Measurements from ENCODE around the gene GATA5.
"Not testable (repeated sequence)": the region's sequence is repeated elsewhere in the genome, so short reads cannot be mapped to it uniquely, and the experiment has no call there.

The GATA5 gene

DNA sequence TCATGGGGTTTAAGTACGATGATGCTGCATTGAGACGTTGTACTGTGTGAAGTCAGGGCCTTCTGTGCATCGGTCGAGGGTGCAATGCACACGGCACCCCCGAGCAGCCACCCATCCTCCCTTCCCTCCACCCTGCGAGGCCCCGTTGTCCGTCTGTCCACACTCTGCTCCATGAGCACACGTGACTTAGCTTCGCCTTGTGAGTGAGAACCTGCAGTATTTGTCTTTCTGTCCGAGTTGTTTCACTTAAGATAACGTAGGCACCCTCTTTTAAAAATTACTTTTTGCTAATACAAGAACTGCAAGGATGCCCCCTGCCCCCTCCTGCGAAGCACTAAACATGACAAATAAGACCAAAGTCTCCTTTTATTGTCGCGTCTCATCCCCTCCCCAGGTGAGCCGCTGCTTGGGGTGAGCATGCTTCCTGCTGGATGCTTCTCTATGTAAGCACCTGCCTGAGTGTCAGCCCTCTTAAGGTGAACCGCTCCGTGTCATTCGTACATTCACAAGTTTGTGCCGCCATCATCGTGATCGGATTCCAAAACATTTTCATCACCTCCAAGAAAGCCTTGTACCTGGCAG is 44.8 kb downstream of the GATA5 start:
- DNase-seq (ENCODE audit: low read depth in 2 of 2) = no peak

- DNase-seq (ENCODE audit: low read depth in 2 of 2) = no peak
Observed at GRCh38 chr20:62430311-62430853, 45.4 kb downstream of the GATA5 start.

DNA sequence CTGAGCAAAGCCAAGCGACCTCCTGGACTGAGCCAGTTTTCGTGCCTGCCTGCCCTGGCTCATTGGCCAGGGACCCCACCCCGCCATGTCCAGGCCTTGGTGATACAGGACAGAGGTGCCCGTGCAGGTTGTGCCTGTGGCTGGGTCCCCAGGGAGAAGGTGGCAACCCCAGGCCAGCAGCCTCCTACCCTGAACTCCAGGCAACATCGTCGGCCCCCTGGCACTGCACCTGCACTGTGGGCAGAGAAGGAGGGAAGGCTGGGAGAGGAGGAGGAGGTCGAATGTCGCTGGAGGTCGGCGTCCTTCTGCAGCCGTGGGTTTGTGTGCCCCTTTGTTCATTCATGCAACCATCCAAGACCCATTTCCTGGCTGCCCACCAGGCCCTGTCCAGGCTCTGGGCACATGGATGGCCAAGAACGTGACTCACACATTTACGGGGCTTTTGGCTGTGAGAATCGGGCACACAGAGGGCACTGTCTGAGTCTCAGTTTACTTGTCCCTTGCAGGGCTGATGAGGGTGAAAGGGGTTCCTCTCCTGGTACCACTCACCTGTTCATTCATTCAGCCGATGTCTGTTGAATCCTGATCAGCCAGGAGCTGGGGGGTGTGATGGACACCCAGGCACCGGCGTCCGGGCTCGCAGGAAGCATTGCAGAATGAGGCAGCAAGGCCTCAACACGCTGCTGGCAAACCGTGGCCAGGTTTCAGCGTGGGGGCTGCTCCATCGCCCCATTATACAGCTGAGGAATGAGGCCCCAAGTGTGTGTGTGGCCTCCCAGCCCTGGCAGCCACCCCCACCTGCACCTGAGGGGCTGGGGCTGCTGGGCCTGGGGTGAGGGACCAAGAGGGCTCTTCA is 46.1 kb downstream of the GATA5 start:
- DNase-seq (ENCODE audit: low read depth in 2 of 2) = no peak

DNA sequence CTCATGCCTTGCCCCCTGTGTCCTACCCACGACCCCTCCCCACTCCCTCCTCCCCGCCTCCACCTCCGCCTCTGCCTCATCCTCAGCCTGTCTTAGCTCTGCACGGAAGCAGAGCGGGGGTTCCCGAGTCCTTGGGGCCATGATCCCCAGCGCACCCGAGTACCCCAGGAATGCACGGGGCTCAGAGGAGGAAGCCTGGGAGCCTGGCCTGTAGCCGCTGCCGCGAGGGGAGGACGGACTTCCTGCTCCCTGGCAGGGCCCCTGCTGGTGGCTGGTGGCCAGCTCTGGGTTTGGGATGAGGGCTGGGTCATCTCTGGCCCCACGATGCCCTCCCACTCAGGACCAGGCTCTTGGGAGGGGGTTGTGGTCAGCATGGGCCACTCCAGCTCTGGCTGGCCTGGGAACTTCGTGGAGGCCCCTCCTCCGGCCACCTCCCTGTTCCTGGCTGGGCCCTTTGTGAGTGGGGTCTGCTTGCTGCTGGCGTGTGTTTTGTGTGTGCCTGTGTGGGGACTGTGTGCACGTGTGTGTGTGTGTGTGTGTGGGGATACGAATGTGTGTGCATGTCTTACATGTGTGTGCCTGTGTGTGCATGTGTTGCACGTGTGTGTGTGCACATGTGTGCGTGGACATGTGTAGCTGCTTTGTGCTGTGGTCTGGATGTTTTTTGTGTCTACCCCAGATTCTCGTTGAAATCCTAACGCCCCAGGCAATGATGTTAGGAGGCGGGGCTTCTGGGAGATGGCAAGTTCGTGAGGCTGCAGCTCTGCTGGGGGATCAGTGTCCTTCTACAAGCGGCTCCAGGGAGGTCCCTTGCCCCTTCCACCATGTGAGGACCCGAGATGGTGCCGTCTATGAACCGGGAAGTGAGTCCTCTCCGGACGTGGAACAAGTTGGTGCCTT is 47.1 kb downstream of the GATA5 start:
- DNase-seq (ENCODE audit: low read depth in 2 of 2) = no peak

- DNase-seq (ENCODE audit: low read depth in 2 of 2) = no peak
Observed at GRCh38 chr20:62428002-62428372, 47.8 kb downstream of the GATA5 start.

GRCh38 chr20:62427172-62428001 is 48.4 kb downstream of the GATA5 start, which contains the start of gene RBBP8NL:
TSS of gene RBBP8NL (minus strand) at chr20:62427539. CDS start at chr20:62419647, 7,892 bp downstream.
- no peak for DNase-seq (ENCODE audit: low read depth in 2 of 2)

- no peak for DNase-seq (ENCODE audit: low read depth in 2 of 2)
Observed at GRCh38 chr20:62426699-62427131, 49.1 kb downstream of the GATA5 start.

- not testable (repeated sequence) for DNase-seq (ENCODE audit: low read depth in 2 of 2)
Observed at GRCh38 chr20:62426059-62426348, 49.8 kb downstream of the GATA5 start.

DNA sequence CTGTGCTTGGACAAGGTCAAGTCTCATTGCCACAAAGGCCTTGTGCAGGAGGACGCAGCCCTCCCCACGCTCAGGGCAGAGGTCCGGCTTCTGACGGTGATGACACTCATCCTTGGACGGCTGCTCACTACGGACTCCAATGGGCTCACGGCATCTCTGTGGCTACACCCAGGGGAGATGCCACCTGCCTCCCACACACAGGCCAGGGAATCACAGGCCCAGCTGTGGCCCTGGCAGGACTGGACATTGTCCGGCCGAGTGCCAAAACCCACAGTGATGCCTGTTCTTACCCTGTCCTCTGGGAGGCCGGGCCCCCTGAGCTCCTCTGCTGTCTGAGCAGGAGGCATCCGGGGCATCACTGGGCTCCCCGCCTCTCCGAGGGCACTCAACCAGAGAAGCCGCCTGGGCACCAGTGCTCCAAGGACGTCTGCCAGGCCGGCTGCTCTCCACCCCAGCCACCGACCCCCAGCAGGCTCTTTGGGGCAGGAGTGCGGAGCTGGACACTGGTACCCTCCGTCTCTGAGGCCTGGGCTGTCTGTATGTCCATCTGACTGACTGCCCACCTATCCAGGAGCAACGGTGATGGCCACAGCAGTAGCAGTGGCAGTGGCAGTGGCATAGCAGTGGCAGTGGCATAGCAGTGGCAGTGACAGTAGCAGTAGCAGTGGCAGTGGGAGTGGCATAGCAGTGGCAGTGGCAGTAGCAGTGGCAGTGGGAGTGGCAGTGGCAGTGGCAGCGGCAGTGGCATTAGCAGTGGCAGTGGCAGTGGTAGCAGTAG is 50.3 kb downstream of the GATA5 start:
- no peak for DNase-seq (ENCODE audit: low read depth in 2 of 2)

GRCh38 chr20:62424249-62425107 is 51.3 kb downstream of the GATA5 start:
- no peak for DNase-seq (ENCODE audit: low read depth in 2 of 2)

DNA sequence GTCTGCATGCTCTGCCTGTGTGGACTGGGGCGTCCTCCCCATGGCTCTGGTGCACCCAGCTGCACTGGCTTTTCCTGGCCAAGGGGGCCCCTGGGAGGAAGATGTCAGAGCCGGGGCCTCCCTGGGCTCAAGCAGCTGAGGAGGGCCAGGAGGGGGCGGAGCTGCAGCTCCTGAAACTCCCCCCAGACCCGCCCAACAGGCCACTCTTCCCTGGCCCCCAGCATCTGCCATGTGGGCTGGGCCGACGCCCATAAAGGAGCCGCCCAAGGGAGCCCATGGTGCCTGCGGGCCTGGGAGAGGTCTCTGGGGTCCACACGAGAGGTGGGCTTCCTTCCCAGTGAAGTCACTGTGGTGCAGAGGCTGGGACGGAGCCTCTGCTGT is 52.5 kb downstream of the GATA5 start:
- no peak for DNase-seq (ENCODE audit: low read depth in 2 of 2)

DNA sequence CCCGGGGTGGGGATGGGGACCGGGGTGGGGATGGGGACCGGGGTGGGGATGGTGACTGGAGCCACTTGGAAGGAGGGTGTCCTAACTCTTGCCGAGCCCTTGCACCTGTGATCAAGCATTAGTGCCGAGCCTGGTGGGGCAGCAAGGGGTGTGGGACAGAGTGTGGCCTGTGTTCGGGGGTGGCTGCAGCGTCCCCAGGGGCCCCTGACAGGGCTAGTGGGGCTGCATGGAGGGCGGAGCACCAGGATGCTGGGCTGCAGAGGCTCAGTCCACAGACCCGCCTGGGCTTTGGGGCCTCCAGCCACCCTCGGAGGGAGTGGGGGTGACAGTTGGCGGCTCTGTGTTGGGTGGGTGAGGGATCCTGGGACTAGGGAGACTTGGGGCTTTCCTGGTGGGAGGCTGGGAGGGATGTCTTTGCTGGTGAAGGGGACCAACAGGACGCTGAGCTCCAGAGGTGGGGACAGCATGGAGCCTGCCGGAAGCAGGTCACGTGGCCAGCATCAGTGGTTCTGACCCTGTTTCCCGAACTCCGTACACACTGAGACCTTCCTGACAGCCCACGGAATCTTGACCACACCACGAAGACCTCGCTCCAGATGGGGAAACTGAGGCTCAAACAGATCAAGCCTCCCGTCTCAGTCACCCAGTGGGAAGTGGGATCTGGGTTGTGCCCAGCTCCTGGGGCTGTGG is 53.0 kb downstream of the GATA5 start:
- no peak for DNase-seq (ENCODE audit: low read depth in 2 of 2)

DNA sequence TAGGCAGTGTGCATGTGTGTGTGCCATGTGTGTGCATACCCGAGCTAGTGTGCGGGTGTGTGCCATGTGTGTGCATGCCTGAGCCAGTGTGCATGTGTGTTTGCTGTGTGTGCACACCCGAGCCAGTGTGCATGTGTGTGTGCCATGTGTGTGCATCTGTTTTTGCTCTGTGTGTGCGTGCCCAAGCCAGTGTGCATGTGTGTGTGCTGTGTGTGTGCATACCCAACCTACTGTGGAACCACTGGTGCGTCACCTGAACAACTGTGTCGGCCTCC is 54.1 kb downstream of the GATA5 start:
- no peak for DNase-seq (ENCODE audit: low read depth in 2 of 2)

- no peak for DNase-seq (ENCODE audit: low read depth in 2 of 2)
Observed at GRCh38 chr20:62420846-62421715, 54.7 kb downstream of the GATA5 start.

DNA sequence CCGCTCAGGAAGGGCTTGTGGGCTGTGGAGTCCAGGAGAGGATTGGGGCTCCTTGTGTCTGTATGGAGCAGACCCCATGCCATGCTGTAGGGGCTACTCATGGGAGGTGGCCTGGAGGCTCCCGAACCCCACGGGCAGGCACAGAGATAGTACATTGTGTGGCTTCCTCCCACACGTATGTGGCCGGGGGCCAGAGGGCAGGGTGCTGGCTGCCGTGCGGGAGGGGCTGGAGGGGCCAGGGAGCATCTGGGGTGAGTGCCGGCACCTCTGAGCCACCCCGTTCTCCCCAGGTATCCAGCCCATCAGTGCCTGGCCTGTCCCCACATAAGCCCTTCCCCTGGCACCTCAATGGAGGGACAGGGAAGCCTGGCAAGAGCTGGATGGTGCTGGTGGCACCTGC is 56.0 kb downstream of the GATA5 start:
- no peak for DNase-seq (ENCODE audit: low read depth in 2 of 2)

- DNase-seq (ENCODE audit: low read depth in 2 of 2) = no peak
Observed at GRCh38 chr20:62418709-62419487, 56.9 kb downstream of the GATA5 start.

GRCh38 chr20:62417981-62418708 is 57.6 kb downstream of the GATA5 start:
- no peak for DNase-seq (ENCODE audit: low read depth in 2 of 2)

All from stimulated activated CD4-positive, alpha-beta T cell treated with anti-CD3 and anti-CD28 coated beads, Interleukin-15, amount 100 ng/mL, for 48 hours (primary cell).